ENCODE results near the gene NHS.

NHS gene

GRCh38 chrX:17549107-17549651, 174.2 kb downstream of the NHS start:
- Histone ChIP-seq H3K4me3 (replicated peaks; ENCODE audit: insufficient read depth, low read length) (no peak overlapping the region), H3K27me3 (ENCODE audit: insufficient read depth, poor library complexity, severe bottlenecking) (no peaks in the 10 kb centered on the region), H3K27ac (replicated peaks) (no peak overlapping the region)
- DNase-seq (ENCODE audit: low read depth in 1 of 2, low spot score in 1 of 2): no peak
- no peak for TF ChIP-seq CTCF (IDR thresholded peaks at IDR 0.05; ENCODE audit: insufficient read depth, low read length)
- no peak for TF ChIP-seq GABPA (IDR thresholded peaks at IDR 0.05; ENCODE audit: low read depth)
- TF ChIP-seq SPI1 (IDR thresholded peaks at IDR 0.05; ENCODE audit: borderline replicate concordance, low read depth): no peak
- no peak for TF ChIP-seq POLR2AphosphoS5 (IDR thresholded peaks at IDR 0.05; ENCODE audit: low read depth)
- TF ChIP-seq, protein P1, sequence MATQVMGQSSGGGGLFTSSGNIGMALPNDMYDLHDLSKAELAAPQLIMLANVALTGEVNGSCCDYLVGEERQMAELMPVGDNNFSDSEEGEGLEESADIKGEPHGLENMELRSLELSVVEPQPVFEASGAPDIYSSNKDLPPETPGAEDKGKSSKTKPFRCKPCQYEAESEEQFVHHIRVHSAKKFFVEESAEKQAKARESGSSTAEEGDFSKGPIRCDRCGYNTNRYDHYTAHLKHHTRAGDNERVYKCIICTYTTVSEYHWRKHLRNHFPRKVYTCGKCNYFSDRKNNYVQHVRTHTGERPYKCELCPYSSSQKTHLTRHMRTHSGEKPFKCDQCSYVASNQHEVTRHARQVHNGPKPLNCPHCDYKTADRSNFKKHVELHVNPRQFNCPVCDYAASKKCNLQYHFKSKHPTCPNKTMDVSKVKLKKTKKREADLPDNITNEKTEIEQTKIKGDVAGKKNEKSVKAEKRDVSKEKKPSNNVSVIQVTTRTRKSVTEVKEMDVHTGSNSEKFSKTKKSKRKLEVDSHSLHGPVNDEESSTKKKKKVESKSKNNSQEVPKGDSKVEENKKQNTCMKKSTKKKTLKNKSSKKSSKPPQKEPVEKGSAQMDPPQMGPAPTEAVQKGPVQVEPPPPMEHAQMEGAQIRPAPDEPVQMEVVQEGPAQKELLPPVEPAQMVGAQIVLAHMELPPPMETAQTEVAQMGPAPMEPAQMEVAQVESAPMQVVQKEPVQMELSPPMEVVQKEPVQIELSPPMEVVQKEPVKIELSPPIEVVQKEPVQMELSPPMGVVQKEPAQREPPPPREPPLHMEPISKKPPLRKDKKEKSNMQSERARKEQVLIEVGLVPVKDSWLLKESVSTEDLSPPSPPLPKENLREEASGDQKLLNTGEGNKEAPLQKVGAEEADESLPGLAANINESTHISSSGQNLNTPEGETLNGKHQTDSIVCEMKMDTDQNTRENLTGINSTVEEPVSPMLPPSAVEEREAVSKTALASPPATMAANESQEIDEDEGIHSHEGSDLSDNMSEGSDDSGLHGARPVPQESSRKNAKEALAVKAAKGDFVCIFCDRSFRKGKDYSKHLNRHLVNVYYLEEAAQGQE (IDR thresholded peaks at IDR 0.05; ENCODE audit: insufficient replicate concordance, low read depth): no peak

DNA sequence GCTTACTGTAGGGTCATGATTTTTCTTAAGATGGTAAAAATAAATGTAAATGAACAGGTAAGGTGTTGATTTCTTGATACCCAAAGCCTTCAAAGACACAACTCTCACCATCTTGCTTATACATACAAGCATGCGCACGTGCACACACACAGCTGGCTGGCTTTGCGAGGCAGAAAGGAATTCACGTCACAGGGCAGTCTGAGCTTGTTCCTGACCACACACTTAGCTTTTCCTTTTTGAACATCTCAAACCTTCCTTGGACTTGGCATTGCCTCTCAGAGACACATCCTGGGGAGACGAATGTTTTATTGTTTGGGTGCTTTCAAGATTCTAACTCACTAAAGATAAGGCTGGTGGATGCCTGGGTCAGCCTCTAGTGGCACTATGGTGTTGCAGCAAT, 175.0 kb downstream of the NHS start:
- Histone ChIP-seq H3K27me3 (ENCODE audit: insufficient read depth, poor library complexity, severe bottlenecking) (no peaks in the 10 kb centered on the region), H3K4me3 (replicated peaks; ENCODE audit: insufficient read depth, low read length) (no peak overlapping the region), H3K27ac (replicated peaks) (no peak overlapping the region)
- TF ChIP-seq, protein P1 (IDR thresholded peaks at IDR 0.05; ENCODE audit: insufficient replicate concordance, low read depth): no peak
- TF ChIP-seq POLR2AphosphoS5 (IDR thresholded peaks at IDR 0.05; ENCODE audit: low read depth) (no peak), CTCF (IDR thresholded peaks at IDR 0.05; ENCODE audit: insufficient read depth, low read length) (no peak), GABPA (IDR thresholded peaks at IDR 0.05; ENCODE audit: low read depth) (no peak), SPI1 (IDR thresholded peaks at IDR 0.05; ENCODE audit: borderline replicate concordance, low read depth) (no peak)
- no peak for DNase-seq (ENCODE audit: low read depth in 1 of 2, low spot score in 1 of 2)

- TF ChIP-seq CTCF (IDR thresholded peaks at IDR 0.05; ENCODE audit: insufficient read depth, low read length): no peak
- H3K27me3 ChIP-seq (ENCODE audit: insufficient read depth, poor library complexity, severe bottlenecking): no peaks in the 10 kb centered on the region
- no peak overlapping the region for H3K4me3 ChIP-seq (replicated peaks; ENCODE audit: insufficient read depth, low read length)
- DNase-seq (ENCODE audit: low read depth in 1 of 2, low spot score in 1 of 2): no peak
- no peak overlapping the region for H3K27ac ChIP-seq (replicated peaks)
Observed at GRCh38 chrX:17552044-17552650, 177.1 kb downstream of the NHS start.

DNA sequence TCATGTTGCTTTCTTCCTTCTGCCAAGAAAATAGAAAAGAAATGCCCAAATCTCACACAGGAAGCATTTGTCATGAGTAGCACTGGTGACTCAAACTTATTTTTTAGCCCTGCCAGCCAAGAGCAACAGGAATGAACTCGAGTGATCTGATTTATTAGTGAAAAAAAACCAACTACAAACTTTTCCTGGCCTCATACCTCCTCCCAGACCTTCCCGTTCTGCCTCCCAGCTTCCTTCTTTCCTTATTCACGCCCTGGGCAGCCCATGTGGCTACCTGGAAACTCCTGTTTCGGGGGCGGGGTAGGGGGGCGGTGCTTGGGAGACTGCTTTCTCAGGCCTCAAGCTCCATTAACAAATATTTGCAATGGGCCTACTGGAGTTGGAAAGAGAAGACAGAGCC, 178.5 kb downstream of the NHS start:
- TF ChIP-seq, protein P1 (IDR thresholded peaks at IDR 0.05; ENCODE audit: insufficient replicate concordance, low read depth): no peak
- no peak for TF ChIP-seq POLR2AphosphoS5 (IDR thresholded peaks at IDR 0.05; ENCODE audit: low read depth)
- no peak for TF ChIP-seq CTCF (IDR thresholded peaks at IDR 0.05; ENCODE audit: insufficient read depth, low read length)
- TF ChIP-seq SPI1 (IDR thresholded peaks at IDR 0.05; ENCODE audit: borderline replicate concordance, low read depth): no peak
- TF ChIP-seq GABPA (IDR thresholded peaks at IDR 0.05; ENCODE audit: low read depth): no peak
- Histone ChIP-seq H3K4me3 (replicated peaks; ENCODE audit: insufficient read depth, low read length) (no peak overlapping the region), H3K27me3 (ENCODE audit: insufficient read depth, poor library complexity, severe bottlenecking) (no peaks in the 10 kb centered on the region), H3K27ac (replicated peaks) (no peak overlapping the region)
- no peak for DNase-seq (ENCODE audit: low read depth in 1 of 2, low spot score in 1 of 2)
